Measurements from ENCODE around the gene COQ4.

Gene COQ4

DNA sequence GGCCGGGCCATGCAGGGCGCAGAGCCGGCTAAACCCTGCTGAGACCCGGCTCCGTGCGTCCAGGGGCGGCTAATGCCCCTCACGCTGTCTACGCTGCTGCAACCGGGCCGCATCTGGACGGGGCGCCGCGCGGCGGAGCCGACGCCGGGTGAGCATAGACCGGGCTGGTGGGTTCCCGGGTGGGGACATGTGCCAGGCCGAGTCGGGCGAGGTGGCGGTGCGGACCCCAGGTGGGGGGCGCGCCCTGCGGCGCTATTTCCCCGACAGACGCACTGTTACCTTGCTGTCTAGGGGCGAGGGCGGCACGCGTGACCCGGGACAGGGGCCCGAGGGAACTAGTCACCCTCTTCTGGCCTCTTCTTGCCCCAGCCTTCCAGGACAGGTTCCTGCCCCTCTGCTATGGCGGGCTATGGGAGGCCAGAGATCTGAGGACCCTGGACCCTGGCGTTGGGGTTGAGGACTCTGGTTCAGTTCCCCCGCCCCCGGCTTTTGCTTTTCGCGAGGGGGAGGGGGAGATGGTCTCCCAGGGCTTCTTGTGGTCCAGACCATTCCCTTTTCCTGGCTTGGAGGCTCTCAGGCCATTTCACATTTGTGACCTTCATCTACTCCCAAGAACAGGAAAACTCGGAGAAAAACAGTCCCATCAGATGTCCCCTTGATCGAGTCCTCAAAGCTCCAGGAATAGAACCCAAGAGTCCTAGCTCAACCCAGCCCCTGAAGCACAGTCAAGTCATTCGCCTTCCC, 18.2 kb downstream of the COQ4 start:
- no peak for DNase-seq (ENCODE audit: low spot score)

DNA sequence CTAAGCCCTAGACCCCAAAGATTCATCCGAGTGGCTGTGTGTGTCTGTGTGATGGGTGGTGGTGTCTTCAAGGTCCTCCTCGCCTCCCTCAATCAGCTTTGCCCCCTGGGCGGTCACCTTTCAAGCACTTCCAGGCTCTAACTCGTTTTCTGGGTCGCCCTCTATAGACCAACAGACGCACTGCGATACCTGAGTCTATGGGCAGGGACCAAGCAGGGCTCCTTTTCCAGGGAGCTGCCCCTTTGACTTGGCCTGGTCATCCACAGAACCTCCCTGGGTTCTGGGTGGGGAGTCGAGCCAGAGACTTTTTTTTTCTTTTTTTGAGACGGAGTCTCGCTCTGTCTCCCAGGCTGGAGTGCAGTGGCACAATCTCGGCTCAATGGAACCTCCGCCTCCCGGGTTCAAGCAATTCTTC, 18.8 kb downstream of the COQ4 start:
- DNase-seq (ENCODE audit: low spot score): peak; percentile 77

- DNase-seq (ENCODE audit: low spot score): no peak
Observed at GRCh38 chr9:128342971-128343680, 20.5 kb downstream of the COQ4 start.

DNA sequence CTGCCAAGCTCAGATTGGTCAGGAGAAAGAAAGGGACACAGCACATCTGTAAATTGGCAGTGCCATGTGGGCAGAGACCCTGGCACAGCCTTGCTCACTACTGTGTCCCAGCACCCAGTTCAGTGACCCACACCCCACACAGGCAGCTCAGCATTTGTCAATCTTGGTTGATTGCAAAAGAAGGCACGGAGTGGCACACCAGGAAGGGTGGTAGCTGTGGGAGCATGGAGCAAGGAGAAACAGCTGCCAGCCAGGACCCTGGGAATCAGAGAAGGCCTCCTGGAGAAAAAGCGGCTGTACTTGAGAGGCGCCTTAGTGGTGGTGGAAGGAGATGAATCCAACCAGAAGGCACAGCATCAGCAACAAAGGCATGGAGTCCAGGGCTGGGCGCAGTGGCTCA, 21.2 kb downstream of the COQ4 start:
- DNase-seq (ENCODE audit: low spot score): no peak

- DNase-seq (ENCODE audit: low spot score): no peak
Observed at GRCh38 chr9:128344931-128345605, 22.4 kb downstream of the COQ4 start.

GRCh38 chr9:128349125-128349524, 26.5 kb downstream of the COQ4 start:
- no peak for DNase-seq (ENCODE audit: low spot score)

DNA sequence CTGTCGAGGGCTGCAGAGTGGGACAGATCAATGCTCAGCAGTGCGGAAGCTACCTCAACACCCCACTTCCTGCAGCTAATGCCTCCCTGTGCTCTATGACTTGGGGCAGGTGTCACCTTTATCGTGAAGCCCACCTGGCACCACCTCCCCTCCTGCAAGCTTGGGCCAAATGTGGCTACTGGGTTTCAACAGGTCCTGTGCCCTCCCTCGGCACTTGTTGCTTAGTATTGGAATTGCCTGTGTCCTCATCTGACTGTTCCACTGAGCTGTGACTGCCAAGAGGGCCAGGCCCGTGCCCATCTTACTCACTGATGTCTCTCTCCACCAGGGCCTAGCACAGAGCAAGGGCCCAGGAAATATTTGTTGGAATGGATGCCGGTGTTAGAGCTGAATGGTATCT, 27.1 kb downstream of the COQ4 start:
- no peak for DNase-seq (ENCODE audit: low spot score)

GRCh38 chr9:128355451-128355850, 32.8 kb downstream of the COQ4 start:
- DNase-seq (ENCODE audit: low spot score): no peak

GRCh38 chr9:128358090-128358489, 35.5 kb downstream of the COQ4 start:
- no peak for DNase-seq (ENCODE audit: low spot score)

DNA sequence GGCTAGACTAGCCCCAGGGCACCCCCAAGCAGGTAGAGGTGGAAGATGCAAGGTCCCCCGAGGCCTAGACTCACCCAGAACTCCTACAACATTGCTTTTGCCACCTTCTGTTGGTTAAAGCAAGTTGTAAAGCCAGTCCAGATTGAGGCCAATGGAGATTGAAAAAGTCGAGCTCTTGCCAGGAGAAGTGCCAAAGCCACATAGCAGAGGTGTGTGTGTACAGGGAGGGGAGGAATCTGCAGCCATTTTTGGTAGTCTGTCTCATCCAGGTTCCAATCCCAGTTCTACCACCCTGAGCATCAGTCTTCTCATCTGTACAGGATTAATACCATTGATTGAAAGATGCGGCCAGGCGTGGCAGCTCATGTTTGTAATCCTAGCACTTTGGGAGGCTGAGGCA, 36.2 kb downstream of the COQ4 start:
- DNase-seq (ENCODE audit: low spot score): no peak

GRCh38 chr9:128360826-128361225, 38.2 kb downstream of the COQ4 start:
- DNase-seq (ENCODE audit: low spot score): no peak

GRCh38 chr9:128361296-128361985, 38.8 kb downstream of the COQ4 start:
- DNase-seq (ENCODE audit: low spot score): no peak

DNA sequence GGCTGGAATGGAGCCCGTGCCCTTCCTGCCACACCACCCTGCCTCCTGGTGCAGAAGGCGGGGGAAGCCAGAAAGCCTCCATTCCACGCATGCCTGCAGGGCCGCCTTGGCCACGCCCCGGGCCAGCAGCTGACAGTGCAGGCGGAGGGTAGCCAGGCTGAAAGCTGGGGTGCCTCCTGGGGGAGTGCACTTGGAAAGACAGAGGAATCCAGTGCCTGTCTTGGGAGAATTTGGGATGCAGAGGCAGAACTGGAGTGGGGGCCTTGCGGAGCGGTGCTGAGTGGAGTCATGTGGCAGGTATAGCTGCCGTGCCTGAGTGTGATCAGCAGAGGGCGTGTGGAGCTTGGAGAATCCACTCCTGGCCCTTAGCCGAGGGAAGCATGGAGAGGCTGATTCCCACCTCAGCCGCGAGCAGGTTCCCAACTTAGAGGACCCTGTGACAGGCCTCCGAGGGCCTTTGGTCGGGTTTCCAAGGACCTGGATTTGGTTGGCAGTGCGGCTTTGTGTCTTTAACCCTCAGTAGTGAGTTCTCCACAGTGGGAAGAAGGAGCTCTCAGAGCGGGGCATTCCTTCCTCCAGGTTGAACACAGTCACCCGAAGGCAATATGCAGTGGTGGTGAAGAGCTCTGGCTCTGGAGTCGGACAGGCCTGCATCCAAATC, 39.5 kb downstream of the COQ4 start:
- DNase-seq (ENCODE audit: low spot score): peak; percentile 70

GRCh38 chr9:128362774-128363173, 40.1 kb downstream of the COQ4 start:
- no peak for DNase-seq (ENCODE audit: low spot score)

DNA sequence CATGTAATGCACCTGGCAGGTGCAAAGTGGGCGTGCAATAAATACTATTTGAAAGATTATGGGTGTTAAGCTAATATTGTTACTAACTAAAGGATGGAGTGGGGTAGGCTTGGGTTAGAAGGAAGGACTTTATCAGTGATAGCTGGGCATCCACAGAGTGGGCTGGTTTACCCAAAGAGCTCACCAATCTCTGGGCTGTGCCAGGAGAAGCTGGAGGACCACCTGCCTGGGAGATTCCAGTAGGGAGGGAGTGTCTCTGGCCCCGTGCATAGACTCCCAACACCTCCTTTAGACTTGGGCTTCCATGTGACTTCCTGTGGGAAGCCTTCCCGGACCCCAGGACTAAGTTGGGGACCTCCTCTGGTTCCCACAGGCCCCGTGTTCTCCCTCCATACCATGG, 42.9 kb downstream of the COQ4 start:
- no peak for DNase-seq (ENCODE audit: low spot score)

- no peak for DNase-seq (ENCODE audit: low spot score)
Observed at GRCh38 chr9:128369024-128369706, 46.5 kb downstream of the COQ4 start.

DNA sequence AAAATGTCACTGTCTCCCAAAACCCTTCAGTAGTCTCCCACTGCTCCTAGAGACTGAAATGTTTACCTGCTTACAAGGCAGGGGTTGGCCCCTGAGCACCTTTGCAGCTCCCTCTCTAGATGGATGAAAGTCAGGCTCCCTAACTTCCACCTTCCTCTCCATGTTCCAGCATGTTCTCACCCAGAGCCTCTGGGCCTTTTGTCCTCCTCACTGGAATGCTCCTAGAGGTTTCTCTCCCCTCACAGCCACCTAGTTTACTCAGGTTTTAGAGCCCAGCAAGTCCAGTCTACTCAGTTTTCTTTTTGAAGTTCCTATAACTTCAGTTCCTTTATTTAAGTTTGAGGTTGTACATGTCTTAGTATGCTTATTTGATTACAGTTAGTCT, 47.7 kb downstream of the COQ4 start:
- no peak for DNase-seq (ENCODE audit: low spot score)

GRCh38 chr9:128370752-128371629, 48.4 kb downstream of the COQ4 start, which contains the start of gene URM1:
Gene URM1 (plus strand): TSS chr9:128371374. CDS start chr9:128371381, 7 bp downstream.
- peak; percentile 95 for DNase-seq (ENCODE audit: low spot score)

DNA sequence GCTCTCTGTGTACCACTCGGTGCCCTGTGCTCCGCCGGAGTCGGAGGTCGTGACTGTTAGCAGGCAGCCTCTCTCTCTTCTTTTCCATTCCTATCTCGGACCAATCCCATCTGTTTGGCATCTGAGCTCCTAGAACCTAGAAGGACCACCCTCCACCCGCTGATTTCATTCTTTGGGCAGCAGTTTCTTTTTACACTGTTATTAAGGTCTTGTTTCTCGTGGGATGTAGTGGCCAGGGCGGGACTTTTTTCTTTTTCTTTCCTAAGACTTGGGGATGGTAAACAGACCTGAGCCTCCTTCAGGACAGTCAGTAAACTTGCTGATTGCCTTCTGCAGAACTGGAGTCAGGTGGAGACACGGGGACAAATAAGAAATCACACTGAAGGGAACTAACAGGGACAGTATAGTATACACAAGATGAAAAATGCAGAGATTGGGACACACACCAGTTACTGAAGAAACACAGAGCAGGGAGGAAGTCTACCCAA, 49.0 kb downstream of the COQ4 start:
- DNase-seq (ENCODE audit: low spot score): no peak

DNA sequence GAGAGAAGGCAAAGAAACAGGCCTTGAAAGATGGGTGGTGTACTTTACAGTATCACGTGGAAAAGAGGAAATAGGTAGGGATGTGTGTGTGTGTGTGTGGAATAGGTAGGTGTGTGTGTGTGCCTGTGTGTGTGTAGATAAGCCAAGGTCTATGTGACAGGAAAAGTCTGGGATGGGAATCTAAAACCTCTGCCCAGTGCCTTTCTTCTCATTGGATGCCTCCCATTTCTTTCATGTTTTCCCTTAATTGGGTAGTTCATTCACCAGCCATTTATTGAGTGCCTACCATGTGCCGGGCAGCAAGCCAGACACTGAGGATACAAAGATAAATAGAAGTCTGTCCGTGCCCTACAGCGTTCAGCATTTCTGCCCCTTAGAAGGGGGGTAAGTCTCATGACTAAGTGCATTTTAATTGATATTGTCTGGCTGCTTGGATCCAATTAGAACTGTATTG, 49.6 kb downstream of the COQ4 start:
- no peak for DNase-seq (ENCODE audit: low spot score)

Measured in CD4-positive, alpha-beta T cell treated with Interleukin-2 at 100 ng/mL for 4 hours (primary cell).